ENCODE results near the gene C1QC.

The C1QC gene

DNA sequence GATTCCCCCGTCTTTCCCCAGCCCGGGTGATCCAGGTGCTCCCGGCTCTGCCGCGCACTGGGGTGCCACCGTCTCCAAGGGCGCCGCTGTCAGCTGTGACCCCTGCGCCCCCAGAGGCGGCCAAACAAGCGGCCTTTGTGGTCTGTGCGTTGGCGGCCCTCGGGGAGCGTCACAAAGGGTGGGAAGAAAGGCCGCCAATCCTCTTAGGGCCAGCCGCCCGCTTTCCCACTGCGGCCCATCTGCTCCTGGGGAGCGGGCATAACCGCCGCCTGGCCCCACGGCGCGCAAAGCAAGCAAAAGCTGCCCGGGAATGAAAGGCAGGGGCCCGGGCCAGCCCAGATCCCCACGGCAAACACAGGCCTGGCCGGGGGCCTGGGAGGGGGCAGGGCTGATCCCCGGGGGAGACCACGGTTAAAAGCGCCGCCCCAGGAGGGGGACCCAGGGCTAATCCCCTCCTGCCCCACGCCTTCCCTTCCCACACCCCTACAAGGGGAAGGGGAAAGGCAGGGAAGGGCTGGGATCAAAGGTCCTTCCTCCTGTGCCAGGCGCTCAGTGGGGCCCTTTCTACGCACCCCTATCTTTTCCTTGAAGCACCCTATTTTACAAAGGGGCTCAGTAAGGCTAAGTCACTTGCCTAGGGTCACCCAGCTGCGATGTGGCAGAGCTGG is 33.6 kb downstream of the C1QC start:
- Histone ChIP-seq H3K4me1 (ENCODE audit: control insufficient read depth, insufficient read depth, low read length) (peaks cover 26% of the 10 kb centered on the region), H3K36me3 (ENCODE audit: control insufficient read depth, insufficient read depth, low read length) (no peaks in the 10 kb centered on the region), H3K4me3 (ENCODE audit: insufficient read depth, low read depth, low read length) (no peak overlapping the region), H3K27me3 (ENCODE audit: control insufficient read depth, insufficient read depth, low read length, poor library complexity, severe bottlenecking) (no peaks in the 10 kb centered on the region), H3K9me3 (ENCODE audit: control insufficient read depth, low read length) (no peaks in the 10 kb centered on the region), H3K27ac (ENCODE audit: insufficient read depth, low read depth, low read length, poor library complexity, severe bottlenecking) (no peak overlapping the region)
- 74 to 80% methylated on average over 37 of the region's 37 CpGs for WGBS, 2 experiments

DNA sequence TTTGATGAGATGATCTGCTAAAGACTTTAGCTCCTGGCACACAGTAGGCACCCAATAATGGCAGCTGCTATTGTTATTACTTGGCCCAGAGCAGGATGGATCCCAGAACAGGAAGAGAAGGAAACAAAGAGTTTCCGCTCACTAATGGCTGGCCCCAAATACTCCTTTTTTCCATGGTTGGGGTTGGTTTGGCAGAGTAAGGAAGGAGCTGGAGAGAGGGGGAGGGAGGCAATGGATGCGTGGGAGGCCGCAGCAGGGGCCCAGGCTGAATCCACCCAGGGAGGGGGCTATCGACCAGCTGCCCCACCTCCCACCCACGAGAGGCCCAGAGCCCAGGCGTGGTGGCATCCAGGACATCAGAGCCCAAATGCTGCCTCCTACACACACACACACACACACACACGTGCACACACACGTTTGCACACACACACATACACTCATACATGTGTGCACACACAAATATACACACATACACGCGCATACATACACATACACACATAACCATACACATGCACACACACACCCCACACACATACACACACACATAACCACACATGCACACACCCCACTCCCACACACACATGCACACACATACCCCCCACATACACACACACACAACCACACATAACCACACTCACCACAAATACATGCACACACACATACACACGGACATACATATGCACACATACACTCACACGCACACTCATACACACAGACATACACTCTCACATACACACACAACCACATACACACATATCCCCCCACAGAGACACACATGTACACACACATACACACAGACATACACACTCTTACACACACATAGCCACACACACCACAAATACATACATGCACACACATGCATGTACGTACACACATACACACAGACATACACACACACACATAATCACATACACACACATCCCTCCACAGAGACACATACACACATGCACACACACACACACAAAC is 34.8 kb downstream of the C1QC start:
- Histone ChIP-seq H3K9me3 (ENCODE audit: control insufficient read depth, low read length) (no peaks in the 10 kb centered on the region), H3K4me3 (ENCODE audit: insufficient read depth, low read depth, low read length) (no peak overlapping the region), H3K36me3 (ENCODE audit: control insufficient read depth, insufficient read depth, low read length) (no peaks in the 10 kb centered on the region), H3K27ac (ENCODE audit: insufficient read depth, low read depth, low read length, poor library complexity, severe bottlenecking) (no peak overlapping the region), H3K27me3 (ENCODE audit: control insufficient read depth, insufficient read depth, low read length, poor library complexity, severe bottlenecking) (no peaks in the 10 kb centered on the region), H3K4me1 (ENCODE audit: control insufficient read depth, insufficient read depth, low read length) (peaks cover 21% of the 10 kb centered on the region)
- WGBS, 2 experiments, result 87% methylated on average over 13 of the region's 13 CpGs

DNA sequence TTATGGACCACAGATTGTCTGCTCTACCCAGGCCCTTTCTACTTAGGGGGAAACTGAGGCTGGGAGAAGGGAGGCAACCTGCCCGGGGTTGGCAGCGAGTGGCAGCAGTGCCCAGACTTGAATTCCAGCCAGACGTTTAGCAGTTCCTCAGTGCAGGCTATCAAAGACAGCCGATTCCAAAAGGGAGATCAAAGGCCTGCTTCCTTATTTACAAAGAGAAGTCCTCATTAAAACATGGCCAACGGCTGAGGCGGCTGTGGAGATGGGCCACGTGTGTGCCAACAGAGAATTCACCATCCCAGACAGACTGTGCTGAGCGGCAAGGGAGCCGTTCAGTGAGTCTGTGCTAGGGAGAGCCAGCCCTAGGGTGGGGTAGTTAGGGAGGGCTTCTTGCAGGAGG is 37.3 kb downstream of the C1QC start:
- 87 to 90% methylated on average over 9 of the region's 9 CpGs for WGBS, 2 experiments
- no peaks in the 10 kb centered on the region for H3K9me3 ChIP-seq (ENCODE audit: control insufficient read depth, low read length)

DNA sequence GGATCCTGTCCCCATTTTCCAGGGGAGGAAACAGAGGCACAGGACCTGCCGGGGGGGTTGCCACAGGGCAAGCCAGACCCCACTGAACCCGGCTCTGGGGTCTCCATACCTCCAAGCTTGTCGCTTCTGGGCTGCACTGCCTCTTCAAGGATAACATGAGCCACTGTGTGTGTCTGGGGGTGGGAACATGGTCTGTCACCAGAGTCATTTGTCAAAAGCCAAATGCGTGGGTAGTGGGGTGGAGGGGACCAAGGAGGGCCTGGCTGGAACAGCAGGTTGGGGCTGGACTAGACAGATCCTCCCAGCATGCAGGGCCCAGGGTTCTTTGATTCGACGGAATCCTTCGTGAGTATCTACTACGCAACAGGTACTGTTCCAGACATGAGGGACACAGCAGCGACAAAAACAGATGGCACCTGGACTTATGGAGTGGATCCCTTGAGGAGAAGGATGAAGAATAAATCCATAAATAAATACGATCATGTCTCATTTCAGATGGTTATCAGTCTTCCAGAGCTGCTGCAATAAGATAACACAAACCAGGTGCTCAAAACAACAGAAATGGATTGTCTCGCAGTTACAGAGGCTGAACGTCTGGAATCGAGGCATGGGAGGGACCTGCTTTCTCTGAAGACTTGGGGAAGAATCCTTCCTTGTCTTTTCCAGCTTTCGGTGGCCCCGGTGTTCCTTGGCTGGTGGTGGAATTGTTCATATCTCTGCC is 38.3 kb downstream of the C1QC start:
- Histone ChIP-seq H3K27me3 (ENCODE audit: control insufficient read depth, insufficient read depth, low read length, poor library complexity, severe bottlenecking) (no peaks in the 10 kb centered on the region), H3K4me3 (ENCODE audit: insufficient read depth, low read depth, low read length) (no peak overlapping the region), H3K4me1 (ENCODE audit: control insufficient read depth, insufficient read depth, low read length) (peaks cover 32% of the 10 kb centered on the region), H3K9me3 (ENCODE audit: control insufficient read depth, low read length) (no peaks in the 10 kb centered on the region), H3K27ac (ENCODE audit: insufficient read depth, low read depth, low read length, poor library complexity, severe bottlenecking) (no peak overlapping the region), H3K36me3 (ENCODE audit: control insufficient read depth, insufficient read depth, low read length) (no peaks in the 10 kb centered on the region)
- 93 to 94% methylated on average over 15 of the region's 15 CpGs for WGBS, 2 experiments

More for the DNA sequence above, 37.3 kb downstream of the C1QC start:
- Histone ChIP-seq H3K27ac (ENCODE audit: insufficient read depth, low read depth, low read length, poor library complexity, severe bottlenecking) (no peak overlapping the region), H3K4me1 (ENCODE audit: control insufficient read depth, insufficient read depth, low read length) (peaks cover 28% of the 10 kb centered on the region), H3K4me3 (ENCODE audit: insufficient read depth, low read depth, low read length) (no peak overlapping the region), H3K27me3 (ENCODE audit: control insufficient read depth, insufficient read depth, low read length, poor library complexity, severe bottlenecking) (no peaks in the 10 kb centered on the region), H3K36me3 (ENCODE audit: control insufficient read depth, insufficient read depth, low read length) (no peaks in the 10 kb centered on the region)

DNA sequence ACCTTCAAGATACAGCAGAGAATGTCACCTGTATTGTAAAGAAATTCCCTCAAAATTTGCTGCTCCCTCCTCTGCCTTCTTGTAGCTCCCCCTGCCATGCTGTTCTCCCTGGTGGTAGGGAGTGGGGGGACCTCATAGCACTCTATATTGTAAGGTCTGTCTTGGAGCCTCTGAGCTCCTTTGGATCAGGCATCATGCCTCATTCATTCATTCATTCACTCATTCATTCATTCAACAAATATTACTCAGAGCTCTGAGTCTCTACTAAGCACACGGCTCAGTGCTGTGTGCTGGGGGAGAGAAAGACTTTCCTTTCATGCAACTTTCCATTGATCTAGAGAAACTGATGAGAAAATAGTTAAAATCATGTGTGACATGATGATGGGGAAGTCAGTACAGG is 40.1 kb downstream of the C1QC start:
- 100% methylated on average over 1 of the region's 1 CpG for WGBS, 2 experiments
- no peaks in the 10 kb centered on the region for H3K27me3 ChIP-seq (ENCODE audit: control insufficient read depth, insufficient read depth, low read length, poor library complexity, severe bottlenecking)

DNA sequence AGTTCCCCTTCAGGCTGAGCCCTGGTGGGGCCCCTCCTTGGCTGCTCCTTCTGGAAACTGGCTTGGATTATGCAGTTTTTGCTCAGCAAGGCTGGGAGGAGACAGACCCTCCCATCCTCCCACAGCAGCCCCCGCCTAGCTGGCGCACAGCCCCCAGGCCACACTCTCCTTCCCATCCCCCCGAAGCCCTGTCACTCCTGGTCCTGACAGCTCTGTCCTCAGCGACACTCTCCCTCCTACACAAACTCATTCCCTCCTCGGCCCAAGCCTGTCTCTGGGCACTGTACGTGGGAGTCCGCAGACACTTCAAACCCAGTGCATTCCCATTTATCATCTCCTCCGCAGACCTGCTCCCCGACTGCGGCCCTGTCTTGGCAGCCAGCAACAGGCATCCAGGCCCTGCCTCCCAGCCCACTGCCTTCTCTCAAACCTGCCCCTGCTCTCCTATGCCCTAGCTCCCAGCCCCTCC is 42.2 kb downstream of the C1QC start:
- no peak overlapping the region for H3K27ac ChIP-seq (ENCODE audit: insufficient read depth, low read depth, low read length, poor library complexity, severe bottlenecking)
- H3K9me3 ChIP-seq (ENCODE audit: control insufficient read depth, low read length), result no peaks in the 10 kb centered on the region
- no peaks in the 10 kb centered on the region for H3K36me3 ChIP-seq (ENCODE audit: control insufficient read depth, insufficient read depth, low read length)
- 63 to 70% methylated on average over 10 of the region's 10 CpGs for WGBS, 2 experiments
- peaks cover 16% of the 10 kb centered on the region for H3K4me1 ChIP-seq (ENCODE audit: control insufficient read depth, insufficient read depth, low read length)
- H3K27me3 ChIP-seq (ENCODE audit: control insufficient read depth, insufficient read depth, low read length, poor library complexity, severe bottlenecking), result no peaks in the 10 kb centered on the region
- no peak overlapping the region for H3K4me3 ChIP-seq (ENCODE audit: insufficient read depth, low read depth, low read length)

More for the DNA sequence above, 40.1 kb downstream of the C1QC start:
- Histone ChIP-seq H3K4me1 (ENCODE audit: control insufficient read depth, insufficient read depth, low read length) (peaks cover 20% of the 10 kb centered on the region), H3K36me3 (ENCODE audit: control insufficient read depth, insufficient read depth, low read length) (no peaks in the 10 kb centered on the region), H3K9me3 (ENCODE audit: control insufficient read depth, low read length) (no peaks in the 10 kb centered on the region), H3K27ac (ENCODE audit: insufficient read depth, low read depth, low read length, poor library complexity, severe bottlenecking) (no peak overlapping the region), H3K4me3 (ENCODE audit: insufficient read depth, low read depth, low read length) (no peak overlapping the region)

DNA sequence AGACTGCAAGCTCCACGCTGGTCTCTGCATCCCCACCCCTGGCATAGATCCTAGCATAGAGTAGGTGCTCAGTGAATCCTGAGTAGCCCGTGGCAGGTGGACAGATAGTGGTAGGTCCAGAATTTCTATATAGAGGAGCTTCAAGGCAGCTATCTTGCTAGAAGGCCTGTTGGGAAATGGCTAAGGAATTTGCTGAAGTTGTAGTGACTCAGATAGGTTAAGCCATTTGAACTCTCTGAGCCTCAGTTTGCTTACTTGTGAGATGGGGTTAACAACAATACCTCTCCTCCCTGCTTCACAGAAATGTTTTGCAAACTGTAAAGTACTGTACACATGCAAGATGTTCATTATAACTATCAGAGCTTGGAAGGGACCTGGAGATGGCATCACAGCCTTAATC is 43.8 kb downstream of the C1QC start:
- Histone ChIP-seq H3K4me3 (ENCODE audit: insufficient read depth, low read depth, low read length) (no peak overlapping the region), H3K27ac (ENCODE audit: insufficient read depth, low read depth, low read length, poor library complexity, severe bottlenecking) (no peak overlapping the region), H3K9me3 (ENCODE audit: control insufficient read depth, low read length) (no peaks in the 10 kb centered on the region), H3K27me3 (ENCODE audit: control insufficient read depth, insufficient read depth, low read length, poor library complexity, severe bottlenecking) (no peaks in the 10 kb centered on the region), H3K4me1 (ENCODE audit: control insufficient read depth, insufficient read depth, low read length) (peaks cover 16% of the 10 kb centered on the region), H3K36me3 (ENCODE audit: control insufficient read depth, insufficient read depth, low read length) (no peaks in the 10 kb centered on the region)
- WGBS, 2 experiments, result 94 to 96% methylated on average over 2 of the region's 2 CpGs

DNA sequence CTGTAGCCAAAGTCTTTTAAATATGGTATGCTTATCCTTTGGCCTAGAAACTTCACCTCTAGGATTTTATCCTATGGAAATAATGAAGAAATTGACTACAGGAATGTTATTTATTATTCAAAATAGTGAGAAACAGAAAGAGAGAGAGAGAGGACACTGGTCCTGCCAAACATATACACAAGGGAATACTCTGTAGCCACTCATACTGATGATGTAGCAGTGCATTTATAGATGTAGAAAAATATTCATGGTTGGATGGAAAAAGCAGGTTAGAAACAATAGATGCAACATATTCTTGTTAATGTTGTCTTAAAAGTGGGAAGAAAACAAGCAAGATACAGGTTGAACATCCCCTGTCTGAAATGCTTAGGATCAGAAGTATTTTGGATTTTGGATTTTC is 45.0 kb downstream of the C1QC start:
- no peak overlapping the region for H3K4me3 ChIP-seq (ENCODE audit: insufficient read depth, low read depth, low read length)

DNA sequence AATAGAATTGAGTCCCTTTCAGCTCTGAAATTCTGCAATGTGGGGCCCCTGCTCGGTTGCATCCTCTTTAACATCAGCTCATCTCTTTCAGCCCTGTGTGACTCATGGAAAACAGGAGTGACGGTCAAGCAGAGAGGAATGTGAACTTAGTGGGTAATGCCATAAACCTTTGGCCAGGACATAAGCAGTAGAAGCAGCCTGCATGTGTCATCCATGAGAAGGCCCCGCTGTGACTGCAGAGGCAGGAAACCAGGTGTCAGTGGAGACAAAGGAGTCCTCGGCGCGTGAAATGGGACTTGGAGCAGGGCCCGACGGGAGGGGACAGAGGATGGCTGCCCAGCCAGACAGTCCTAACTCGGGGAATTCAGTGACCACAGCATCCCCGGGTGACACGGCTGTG is 46.1 kb downstream of the C1QC start:
- Histone ChIP-seq H3K27me3 (ENCODE audit: control insufficient read depth, insufficient read depth, low read length, poor library complexity, severe bottlenecking) (no peaks in the 10 kb centered on the region), H3K27ac (ENCODE audit: insufficient read depth, low read depth, low read length, poor library complexity, severe bottlenecking) (no peak overlapping the region), H3K36me3 (ENCODE audit: control insufficient read depth, insufficient read depth, low read length) (no peaks in the 10 kb centered on the region), H3K9me3 (ENCODE audit: control insufficient read depth, low read length) (no peaks in the 10 kb centered on the region), H3K4me1 (ENCODE audit: control insufficient read depth, insufficient read depth, low read length) (peaks cover 16% of the 10 kb centered on the region), H3K4me3 (ENCODE audit: insufficient read depth, low read depth, low read length) (no peak overlapping the region)
- 59 to 69% methylated on average over 11 of the region's 11 CpGs for WGBS, 2 experiments

More for the DNA sequence above, 45.0 kb downstream of the C1QC start:
- H3K4me1 ChIP-seq (ENCODE audit: control insufficient read depth, insufficient read depth, low read length), result peaks cover 16% of the 10 kb centered on the region
- no peaks in the 10 kb centered on the region for H3K9me3 ChIP-seq (ENCODE audit: control insufficient read depth, low read length)
- no peak overlapping the region for H3K27ac ChIP-seq (ENCODE audit: insufficient read depth, low read depth, low read length, poor library complexity, severe bottlenecking)
- no peaks in the 10 kb centered on the region for H3K27me3 ChIP-seq (ENCODE audit: control insufficient read depth, insufficient read depth, low read length, poor library complexity, severe bottlenecking)
- H3K36me3 ChIP-seq (ENCODE audit: control insufficient read depth, insufficient read depth, low read length), result no peaks in the 10 kb centered on the region
